CD4-positive, alpha-beta T cell treated with Interleukin-6 for 4 hours (primary cell): ENCODE results near the gene RELA.
A peak's percentile ranks its signal among the peaks of the same experiment; 100 is the strongest.
"Not testable (repeated sequence)": the region's sequence is repeated elsewhere in the genome, so short reads cannot be mapped to it uniquely, and the experiment has no call there.

ENCODE experiments used
- DNase-seq: peaks from one replicate; pipeline ENCODE4 v3.0.0-alpha.2; 2020; ENCODE audit warnings: mixed read lengths

RELA gene

GRCh38 chr11:65646958-65647701 lies 15.6 kb downstream of the RELA start:
- DNase-seq, result no peak

GRCh38 chr11:65646288-65646957 lies 16.3 kb downstream of the RELA start:
- no peak for DNase-seq

- DNase-seq, result no peak
These were observed 17.0 kb downstream of the RELA start for GRCh38 chr11:65645710-65646109.

DNA sequence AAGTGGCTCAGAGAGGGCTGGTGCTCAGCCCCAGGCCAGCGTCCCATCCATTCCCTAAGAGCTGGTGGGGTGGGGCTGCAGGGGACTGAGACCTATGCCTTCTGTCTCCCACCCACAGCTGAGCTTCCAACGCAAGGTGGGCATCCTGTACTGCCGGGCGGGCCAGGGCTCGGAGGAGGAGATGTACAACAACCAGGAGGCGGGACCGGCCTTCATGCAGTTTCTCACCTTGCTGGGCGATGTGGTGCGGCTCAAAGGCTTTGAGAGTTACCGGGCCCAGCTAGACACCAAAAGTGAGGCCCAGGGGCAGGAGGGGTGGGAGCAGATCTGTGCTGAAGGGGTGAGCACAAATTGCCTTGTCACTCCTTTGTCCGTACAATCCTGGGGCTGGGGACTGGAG lies 17.9 kb downstream of the RELA start:
- DNase-seq, result no peak

GRCh38 chr11:65643971-65644370 lies 18.7 kb downstream of the RELA start:
- peak; percentile 51 for DNase-seq

- DNase-seq, result no peak
These were observed 20.6 kb downstream of the RELA start for GRCh38 chr11:65642014-65642671.

DNA sequence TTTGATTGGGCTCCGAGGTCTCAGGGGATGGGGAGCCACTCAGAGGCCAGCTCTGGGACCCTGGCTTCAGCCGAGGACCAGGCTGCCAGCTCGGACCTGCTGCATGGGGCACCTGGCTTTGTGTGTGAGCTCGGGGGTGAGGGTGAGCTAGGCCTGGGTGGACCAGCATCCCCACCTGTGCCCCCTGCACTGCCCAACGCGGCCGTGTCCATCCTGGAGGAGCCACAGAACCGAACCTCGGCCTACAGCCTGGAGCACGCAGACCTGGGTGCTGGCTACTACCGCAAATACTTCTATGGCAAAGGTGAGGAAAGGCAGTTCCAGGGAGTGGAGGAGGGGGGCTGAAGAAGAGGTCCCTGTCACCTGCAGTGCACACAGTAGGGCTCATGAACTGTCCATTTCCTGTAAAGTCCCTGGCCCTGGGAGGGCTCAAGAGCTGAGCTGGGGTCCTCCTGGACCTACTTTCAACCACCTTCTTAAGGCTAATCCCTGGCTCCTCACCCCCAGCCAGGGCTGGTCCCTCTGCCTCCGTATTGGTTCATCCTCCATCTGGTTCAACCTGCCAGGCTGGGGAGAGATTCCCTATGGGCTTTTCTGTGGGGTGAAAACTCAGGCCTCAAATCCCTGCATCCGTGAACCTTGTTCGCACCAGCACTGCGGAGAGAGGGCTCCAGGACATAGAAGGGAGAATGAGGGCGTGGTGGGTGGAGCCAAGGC lies 21.3 kb downstream of the RELA start:
- no peak for DNase-seq

DNA sequence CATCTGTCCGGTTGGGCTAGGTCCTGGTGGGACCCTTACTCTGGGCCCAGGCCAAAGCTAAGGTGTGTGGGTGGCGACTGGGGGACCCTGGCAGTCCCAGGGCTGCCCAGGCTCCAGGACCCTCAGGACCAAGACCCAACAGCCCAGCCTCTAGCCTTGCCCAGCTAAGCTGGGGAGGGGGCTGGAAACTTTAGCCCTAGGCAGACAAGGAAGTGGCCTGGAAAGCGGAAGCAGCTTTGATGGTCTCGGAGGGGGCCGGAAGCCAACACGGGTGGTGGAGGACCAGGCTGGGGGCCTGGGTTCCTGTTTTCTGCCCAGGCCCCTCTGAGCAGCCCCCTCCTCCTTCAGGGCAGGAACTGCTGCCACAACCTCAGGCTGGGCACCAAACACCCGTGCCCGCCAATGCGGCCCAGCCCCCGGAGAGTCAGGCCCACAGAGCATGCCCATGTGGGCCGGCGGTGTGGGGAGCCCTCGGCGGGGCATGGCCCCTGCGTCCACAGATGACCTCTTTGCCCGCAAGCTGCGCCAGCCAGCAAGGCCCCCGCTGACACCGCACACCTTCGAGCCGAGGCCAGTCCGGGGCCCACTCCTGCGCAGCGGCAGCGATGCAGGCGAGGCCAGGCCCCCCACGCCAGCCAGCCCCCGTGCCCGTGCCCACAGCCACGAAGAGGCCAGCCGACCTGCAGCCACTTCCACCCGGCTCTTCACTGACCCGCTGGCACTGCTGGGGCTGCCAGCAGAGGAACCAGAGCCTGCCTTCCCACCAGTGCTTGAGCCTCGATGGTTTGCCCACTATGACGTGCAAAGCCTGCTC lies 22.0 kb downstream of the RELA start:
- DNase-seq, result peak; percentile 64

GRCh38 chr11:65639623-65640482 lies 22.9 kb downstream of the RELA start:
- DNase-seq, result peak; percentile 77

DNA sequence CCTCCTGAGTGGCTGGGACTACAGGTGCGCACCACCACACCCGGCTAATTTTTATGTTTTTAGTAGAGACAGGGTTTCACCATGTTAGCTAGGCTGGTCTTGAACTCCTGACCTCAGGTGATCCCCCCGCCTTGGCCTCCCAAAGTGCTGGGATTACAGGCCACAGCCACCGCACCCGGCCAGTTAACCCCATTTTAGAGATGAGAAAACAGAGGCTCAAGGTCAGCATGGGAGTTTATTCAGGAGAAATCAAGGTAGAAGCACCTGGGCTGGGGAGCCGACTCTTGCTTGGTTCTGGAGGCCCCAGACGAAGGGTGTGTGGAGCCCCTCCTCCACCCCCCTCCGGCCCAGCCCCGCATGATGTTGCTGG lies 23.5 kb downstream of the RELA start:
- DNase-seq, result not testable (repeated sequence)

GRCh38 chr11:65637794-65638419 lies 24.8 kb downstream of the RELA start, which contains the start of gene SIPA1:
TSS of gene SIPA1 (plus strand) at chr11:65638101. CDS start at chr11:65640922, 2,821 bp downstream.
- DNase-seq, result peak; percentile 73

- DNase-seq, result no peak
These were observed 25.6 kb downstream of the RELA start for GRCh38 chr11:65637032-65637557.

GRCh38 chr11:65636108-65637031 lies 26.3 kb downstream of the RELA start:
- no peak for DNase-seq

- no peak for DNase-seq
These were observed 27.6 kb downstream of the RELA start for GRCh38 chr11:65634905-65635731.

DNA sequence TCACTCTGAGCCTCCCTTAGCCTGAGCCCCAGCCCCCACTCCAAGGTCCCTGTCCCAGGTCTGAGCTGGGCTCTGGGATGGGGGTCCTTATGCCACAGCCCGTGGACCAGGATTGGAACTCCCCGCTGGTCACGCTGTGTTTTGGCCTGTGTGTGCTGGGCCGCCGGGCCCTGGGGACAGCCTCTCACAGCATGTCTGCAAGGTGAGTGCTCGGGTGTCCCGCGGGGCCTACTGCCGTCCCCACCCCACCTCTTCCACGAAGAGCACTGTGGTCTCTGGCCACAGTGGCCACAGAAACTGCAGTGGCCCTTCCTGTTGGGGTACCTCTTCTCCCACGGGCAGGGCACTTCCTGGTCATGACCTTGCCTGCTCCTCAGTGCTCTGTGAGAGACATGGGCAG lies 28.3 kb downstream of the RELA start:
- DNase-seq, result no peak

DNA sequence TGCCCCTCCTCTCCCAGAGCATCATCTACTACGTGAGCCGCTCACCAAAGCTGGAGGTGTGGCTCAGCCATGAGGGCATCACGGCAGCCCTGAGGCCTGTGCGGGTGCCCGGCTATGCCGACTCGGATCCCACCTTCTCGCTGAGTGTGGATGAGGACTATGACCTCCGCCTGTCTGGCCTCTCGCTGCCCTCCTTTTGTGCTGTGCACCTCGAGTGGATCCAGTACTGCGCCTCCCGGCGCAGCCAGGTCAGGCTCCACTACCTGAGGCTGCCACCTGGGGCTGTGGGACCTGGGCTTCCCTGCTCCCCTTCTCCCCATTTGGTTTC lies 28.6 kb downstream of the RELA start:
- no peak for DNase-seq

- peak; percentile 39 for DNase-seq
These were observed 29.2 kb downstream of the RELA start for GRCh38 chr11:65633390-65634108.

DNA sequence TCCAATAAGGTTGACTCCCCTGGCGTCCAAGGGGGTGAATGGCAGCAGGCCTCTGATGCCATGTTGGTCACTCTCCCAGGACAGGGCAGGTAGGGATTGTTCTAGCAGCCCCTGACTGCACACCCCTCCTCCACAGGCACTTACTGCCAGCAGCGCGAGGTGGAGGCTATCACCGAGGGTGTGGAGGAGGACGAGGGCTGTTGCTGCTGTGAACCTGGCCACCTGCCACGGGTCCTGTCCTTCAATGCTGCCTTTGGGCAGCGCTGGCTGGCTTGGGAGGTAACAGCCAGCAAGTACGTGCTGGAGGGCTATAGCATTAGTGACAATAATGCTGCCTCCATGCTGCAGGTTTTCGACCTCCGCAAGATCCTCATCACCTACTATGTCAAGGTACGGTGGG lies 32.5 kb downstream of the RELA start:
- no peak for DNase-seq
